HG03039 (cell line): ENCODE data around the gene PKNOX2.

Source experiments
- ATAC-seq: cut with Tn5 transposase; IDR thresholded peaks from one replicate; pipeline ENCODE4 v1.9.1; 2021; ENCODE audit warnings: mild to moderate bottlenecking, moderate library complexity; ENCODE audit not compliant: unreplicated experiment

PKNOX2 gene

GRCh38 chr11:125154378-125155099 is 10.0 kb upstream of the PKNOX2 start:
- ATAC-seq, result no peak

GRCh38 chr11:125155100-125155444 is 9.5 kb upstream of the PKNOX2 start:
- no peak for ATAC-seq

- no peak for ATAC-seq
Measured at GRCh38 chr11:125155767-125156166, 8.8 kb upstream of the PKNOX2 start.

- ATAC-seq, result no peak
Measured at GRCh38 chr11:125156346-125157117, 8.0 kb upstream of the PKNOX2 start.

- no peak for ATAC-seq
Measured at GRCh38 chr11:125157118-125157733, 7.3 kb upstream of the PKNOX2 start.

GRCh38 chr11:125157953-125158680 is 6.4 kb upstream of the PKNOX2 start:
- no peak for ATAC-seq

GRCh38 chr11:125162743-125163142 is 1.8 kb upstream of the PKNOX2 start:
- no peak for ATAC-seq

- ATAC-seq, result no peak
Measured at GRCh38 chr11:125163431-125164063, 1.0 kb upstream of the PKNOX2 start.

- no peak for ATAC-seq
Measured at GRCh38 chr11:125164091-125164421, 495 bp upstream of the PKNOX2 start.

- ATAC-seq, result no peak
Measured at GRCh38 chr11:125165111-125165842, 726 bp downstream of the PKNOX2 start.

GRCh38 chr11:125165843-125166763 is 1.6 kb downstream of the PKNOX2 start:
- ATAC-seq, result no peak

- ATAC-seq, result no peak
Measured at GRCh38 chr11:125166764-125167291, 2.3 kb downstream of the PKNOX2 start.

- ATAC-seq, result no peak
Measured at GRCh38 chr11:125167292-125167953, 2.9 kb downstream of the PKNOX2 start.

GRCh38 chr11:125167954-125168835 is 3.6 kb downstream of the PKNOX2 start:
- no peak for ATAC-seq

GRCh38 chr11:125168918-125169456 is 4.4 kb downstream of the PKNOX2 start:
- ATAC-seq, result no peak

GRCh38 chr11:125170001-125170509 is 5.5 kb downstream of the PKNOX2 start:
- ATAC-seq, result no peak

- no peak for ATAC-seq
Measured at GRCh38 chr11:125170510-125171031, 6.0 kb downstream of the PKNOX2 start.
